Stimulated activated CD4-positive, alpha-beta T cell treated with anti-CD3 and anti-CD28 coated beads, Interleukin-1b, Interleukin-23, amount 100 ng/mL, for 4 hours (primary cell): Measurements from ENCODE around the gene DNAH10.

ENCODE experiments used
- DNase-seq, 2 donors: peaks; one replicate each; pipeline ENCODE4 v3.0.0-alpha.2; 2020; ENCODE audit warnings: low read depth in 2 of 2

DNAH10 gene

DNA sequence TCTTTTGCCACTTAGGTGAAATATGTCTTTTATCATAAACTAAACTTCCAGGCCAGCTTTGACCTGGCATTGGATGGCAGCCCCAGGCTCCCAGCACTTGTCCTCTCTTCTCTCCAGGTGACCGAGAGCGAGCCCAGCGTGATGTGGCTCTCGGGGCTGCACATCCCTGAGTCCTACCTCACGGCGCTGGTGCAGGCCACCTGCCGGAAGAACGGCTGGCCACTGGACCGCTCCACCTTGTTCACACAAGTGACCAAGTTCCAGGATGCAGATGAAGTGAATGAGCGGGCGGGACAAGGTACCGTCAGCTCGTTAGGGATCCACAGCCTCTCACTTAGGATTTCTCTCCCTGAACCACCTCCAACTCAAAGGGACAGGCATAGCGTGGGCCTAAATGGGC is 171.1 kb downstream of the DNAH10 start:
- DNase-seq: no peak

DNA sequence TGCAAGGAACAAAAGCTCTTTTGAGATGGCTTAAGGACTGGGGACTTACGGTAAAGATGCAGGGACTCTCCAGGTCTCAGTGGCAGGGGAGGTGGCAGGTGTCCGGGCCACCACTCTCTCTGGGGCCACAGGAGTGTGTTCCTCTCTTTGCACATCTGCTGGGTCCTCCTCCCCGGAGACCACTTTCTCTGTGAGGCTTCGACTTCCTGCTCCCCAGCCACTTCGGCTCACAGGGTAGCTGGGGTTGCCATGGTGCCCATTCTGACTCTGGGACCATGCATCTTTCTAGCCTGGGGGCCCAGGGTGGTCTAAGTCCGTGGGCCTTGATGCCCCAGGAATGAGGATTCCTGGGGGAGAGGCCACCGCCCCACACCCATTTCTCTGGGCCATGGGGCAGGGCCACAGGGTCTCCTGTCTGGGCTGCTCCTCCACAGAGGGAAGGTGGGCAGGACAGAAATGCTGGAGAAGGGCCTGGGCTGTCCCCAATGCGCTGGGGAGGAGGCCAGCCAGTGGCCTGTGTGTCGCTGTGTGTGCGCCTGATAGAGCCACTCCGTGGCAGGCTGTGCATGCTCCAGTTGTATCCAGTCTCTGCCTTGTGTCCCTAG is 172.0 kb downstream of the DNAH10 start:
- DNase-seq: no peak

DNA sequence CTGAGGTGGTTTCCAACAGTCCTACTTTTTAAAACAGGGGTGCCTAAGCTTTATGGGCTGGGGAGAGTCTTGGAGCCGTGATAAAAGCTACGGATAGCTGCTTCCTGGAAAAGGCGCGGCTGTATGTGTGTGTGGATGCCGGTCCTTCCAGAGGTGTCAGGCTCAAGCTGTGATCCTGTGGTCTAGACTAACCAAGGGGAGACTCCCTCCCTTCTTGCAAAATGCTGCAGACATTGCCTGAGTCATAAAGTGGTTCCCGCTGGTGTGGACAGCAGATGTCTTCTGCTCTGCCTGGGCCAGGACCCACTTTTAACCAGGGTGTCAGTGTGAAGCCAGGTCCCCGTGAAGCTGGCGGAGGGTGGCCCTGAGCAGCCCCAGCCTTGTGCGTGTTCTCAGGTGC is 172.7 kb downstream of the DNAH10 start:
- no peak for DNase-seq

DNA sequence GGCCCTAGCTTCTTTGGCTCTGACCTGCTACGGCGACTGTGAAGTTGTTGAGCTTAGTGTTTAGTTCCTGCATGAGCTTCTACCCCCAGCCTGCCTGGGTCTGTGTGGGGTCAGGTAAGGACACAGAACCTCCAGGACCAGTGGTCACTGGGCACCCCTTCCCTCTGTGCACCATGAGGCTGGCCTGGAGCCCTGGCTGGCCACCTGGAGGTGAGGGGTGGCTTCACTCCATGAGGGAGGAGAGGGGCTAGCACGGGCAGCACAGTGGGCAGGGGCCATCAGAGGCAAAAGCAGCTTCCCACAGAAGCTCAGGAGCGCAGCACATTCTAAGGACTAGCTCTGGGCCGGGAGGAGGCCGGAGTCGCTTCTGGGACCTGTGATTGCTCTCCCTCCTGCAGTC is 173.9 kb downstream of the DNAH10 start:
- DNase-seq: no peak

DNA sequence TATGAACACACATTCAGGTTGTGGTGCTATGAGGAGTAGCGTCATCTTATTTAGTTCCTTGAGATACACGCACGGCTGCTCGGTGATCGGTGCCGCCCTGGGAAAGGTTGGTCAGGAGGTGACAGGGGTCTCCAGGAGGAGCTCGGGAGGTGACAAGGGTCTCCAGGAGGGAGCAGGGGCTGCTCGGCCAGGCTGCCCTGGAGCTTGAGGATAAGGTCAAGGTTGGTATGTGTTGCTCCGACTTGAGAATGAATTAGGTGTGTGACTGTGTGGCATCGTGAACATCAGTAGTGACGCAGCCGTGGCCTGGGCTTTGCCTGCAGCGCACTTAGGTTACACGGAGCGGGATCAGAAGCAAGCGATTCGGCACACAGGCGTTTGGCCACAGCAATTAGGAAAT is 174.4 kb downstream of the DNAH10 start:
- no peak for DNase-seq

DNA sequence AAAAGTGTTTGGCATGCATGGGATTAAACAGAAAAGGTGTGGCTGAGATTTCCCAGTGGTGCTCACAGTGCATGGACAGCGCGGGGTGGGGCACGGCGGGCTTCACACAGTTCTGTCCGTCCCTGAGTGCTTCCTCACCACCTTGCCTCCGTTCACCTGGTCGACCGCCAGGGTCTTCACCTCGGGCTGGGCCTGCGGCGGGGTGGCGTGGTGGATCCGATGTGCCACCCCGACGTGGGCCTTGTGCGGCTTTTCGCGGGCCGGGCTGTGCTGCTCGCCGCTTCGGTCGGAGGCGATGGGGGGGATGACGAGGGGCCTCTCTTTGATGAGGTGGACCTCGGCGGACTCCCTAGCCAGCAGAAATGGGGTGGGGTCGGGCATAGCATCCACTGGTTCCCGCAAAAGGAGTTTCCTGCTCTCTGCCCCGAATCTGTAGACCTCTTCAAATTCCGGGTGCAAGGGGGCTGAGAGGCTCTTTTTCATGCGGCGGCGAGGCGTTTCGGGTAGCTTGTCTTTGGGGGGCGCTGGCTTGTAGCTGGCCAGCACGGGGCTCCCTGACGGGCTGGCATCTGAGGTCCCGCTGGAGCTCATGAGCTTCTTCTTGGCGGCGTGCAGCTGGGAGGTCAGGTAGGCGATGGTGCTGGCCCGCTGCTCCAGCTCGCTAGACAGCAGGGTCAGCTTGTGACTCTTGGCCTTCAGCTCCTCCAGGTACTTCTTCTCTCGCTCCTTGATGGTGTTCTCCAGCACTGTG is 175.0 kb downstream of the DNAH10 start:
- DNase-seq: no peak

DNA sequence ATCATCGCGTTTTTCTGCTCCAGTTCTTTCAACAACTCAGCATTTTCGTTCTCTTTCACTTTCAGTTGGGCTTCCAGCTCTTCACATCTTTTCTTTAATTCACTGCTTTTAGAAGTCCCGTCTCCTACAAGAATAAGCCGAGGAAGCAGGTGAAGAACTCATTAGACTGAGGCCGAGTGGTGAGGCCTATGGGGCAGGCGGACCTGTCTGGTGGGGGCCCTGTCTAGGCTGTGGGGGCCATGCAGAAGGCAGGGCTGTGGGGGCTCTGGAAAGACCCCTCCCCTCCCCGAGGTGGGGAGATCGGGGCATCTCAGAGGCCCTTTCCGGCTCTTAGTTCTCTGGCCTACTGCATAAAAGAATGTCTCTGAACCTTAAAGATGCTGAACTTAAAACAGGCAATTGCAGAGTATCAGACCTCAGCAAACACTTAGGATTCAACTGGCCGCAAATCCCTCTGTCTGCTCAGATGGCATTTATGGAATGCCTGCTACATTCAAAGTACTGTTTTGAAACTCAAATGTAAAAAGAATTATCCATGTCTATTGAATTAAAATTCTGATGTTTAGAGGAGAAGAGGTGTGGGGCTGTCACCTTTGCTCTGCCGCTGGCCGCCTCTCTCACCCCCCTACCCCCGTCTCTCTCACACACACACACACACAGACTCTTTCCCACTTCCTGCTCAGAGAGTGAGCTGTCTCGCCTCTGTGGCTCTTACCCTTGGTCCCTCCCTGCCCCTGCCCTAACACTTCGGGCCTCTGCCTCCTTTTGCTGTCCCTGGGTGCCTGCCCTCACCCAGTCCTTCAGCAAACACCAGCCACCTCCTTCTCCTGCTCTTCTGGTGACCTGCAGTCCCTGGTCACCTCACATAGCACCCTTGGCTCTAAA is 175.8 kb downstream of the DNAH10 start:
- peak in 1 of 2 donors; percentile 25 for DNase-seq

DNA sequence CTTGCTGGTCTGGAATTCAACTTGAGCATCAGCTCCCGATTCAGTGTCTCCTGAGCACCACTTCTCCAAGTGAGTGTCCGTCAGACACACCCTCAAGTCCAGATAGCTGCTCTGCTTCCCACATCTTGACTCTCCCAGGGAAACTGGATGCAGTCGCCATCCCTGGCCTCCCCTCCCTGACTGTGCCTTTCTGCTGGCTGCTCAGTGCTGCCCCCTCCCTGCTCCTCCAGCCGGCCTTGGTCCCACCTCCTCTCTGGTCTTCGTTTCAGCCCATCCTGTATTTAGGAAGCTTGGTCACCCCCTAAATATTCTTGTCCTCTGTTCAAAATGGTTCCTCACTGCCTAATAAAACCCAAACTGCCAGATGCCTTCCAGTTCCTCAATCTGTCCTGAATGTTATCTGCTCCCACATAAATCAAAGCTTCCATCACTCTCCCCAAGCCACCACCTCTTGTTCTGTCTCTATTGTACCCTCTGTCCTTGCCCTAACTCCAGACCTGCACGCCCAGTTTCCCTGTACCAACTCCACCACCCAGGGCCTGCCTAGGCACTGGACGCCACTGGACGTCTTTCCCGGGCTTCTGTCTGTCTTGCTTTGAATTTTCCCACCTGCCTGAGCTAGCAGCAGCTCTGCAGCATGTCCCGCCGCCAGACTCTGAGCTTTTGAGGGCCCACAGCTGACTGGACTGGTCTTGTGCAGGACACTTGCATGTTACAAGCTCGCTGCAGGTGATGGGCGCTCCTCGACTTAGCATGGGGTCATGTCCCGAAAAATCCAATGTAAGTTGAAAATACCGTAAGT is 176.8 kb downstream of the DNAH10 start:
- DNase-seq: no peak

DNA sequence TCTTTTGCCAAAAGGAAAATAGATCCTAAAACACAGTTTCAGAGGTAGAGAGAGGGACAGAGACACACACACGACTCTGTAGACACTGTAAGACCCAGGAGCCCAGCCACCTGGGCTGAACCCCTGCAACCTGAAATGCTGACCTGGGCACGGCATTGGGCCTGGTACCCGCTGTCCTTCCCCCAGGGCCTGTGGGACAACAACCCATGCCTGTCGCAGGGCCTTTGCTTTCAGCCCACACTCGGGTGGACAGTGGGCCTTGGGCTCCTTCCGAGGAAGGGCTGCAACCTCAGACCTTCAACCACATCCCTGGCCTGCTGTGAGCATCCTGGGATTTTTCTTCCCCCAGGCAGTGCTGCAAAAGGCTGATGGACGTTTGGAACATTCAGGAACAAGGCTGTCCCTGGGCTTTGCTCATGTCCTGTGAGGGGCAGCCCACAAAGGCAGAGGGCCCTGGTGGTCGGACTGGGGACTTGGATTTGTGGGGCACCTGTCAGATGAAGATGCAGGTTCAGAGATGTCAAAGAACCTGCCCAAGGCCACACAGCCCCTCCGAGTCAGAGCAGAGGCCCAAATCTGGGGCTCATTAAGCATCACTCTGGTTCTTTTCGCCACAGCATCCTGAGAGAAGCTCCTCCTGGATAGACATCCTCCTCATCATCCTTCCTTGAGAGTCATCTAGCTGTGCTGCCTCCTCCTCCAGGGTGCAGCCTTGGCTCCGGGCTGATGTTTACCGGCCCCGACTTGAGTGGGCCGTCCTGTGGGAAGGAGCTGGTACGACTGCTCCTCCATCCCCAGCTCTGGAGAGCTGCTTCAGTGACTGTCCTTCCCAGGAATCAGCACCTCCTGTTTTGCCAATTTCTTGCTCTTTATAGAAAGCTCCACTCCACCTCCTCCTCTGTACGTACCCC is 177.9 kb downstream of the DNAH10 start:
- no peak for DNase-seq

DNA sequence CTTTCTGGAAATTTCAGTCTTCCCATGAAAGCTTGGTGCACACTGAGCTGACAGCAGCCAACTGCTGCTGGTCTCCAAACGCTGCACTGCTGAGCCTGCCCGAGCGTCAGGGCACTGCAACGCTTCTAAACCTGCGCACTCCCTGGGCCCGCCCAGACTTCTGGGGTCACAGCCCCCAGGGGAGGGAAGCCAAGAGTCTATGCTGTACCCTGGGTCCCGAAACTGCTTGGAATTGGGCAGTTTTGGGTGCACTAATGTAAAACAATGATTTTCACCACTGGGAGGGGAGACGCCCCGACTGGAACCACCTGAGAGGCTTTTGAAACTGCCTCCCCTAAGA is 178.5 kb downstream of the DNAH10 start:
- no peak for DNase-seq

DNA sequence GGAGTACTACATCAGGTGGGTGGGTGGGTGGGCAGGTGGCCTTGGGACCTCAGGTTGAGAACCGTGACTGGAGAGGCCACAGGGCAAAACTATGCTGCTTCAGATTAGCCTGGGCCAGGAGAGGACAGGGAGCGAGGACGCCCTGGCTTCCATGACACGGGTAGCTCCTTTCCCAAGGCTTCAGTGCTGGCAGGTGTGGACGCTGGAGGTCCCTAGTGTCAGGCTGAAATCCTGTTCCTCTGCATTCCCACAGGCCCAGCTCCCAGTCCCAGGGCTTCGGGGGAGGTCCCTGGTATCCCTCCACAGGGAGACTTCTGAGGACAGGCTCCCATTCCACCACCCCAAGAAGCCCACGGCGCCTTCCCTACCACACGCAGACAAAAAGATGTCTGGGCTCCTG is 178.9 kb downstream of the DNAH10 start:
- DNase-seq: no peak

DNA sequence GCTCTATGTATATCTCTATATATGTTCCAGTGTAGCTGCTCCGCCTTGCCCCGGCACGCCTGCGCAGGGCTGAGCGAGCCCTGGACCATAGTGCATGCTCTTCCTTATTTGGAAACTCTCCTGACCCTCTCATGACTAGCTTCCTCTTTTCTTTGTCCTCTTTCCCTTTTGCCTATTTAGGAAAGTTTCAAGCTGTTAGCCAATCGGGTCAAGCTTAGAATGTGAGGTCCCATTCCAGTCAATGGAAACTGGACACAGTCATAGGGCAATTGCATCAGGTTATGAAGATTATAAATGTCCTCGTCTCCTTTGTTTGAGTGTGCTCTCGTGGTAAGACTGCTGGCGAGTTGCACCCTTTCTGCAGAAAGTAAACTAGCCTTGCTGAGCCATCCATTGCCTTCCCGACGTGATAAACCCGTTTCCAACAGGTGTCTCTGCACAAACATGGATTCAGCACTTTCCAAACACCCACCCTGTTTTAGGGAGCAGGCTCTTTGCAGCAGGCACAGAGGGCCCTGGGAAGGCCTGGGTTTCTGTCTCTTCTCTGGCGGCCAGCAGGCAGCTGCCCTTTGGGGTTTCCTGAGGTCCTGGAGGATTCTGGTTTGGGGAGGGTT is 179.6 kb downstream of the DNAH10 start:
- DNase-seq: no peak

DNA sequence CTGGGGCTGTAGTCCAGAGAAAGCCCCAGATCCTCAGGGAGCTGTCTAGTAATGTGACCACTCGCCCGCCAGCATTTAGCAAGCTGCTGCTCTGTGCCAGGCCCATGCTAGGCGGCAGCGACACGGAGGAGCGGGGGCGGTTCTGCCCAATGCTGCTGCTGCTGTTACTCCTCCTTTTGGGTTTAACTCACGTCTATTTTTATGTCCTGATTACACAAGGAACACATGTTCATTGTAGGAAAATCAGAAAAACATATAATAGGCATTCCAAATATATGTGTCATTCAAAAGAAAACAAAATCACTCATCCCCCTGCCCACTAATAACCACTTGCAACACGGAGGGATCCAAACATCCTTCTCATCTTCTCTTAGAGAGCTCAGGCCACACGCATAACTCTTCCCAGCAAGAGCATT is 180.1 kb downstream of the DNAH10 start:
- DNase-seq: no peak

DNA sequence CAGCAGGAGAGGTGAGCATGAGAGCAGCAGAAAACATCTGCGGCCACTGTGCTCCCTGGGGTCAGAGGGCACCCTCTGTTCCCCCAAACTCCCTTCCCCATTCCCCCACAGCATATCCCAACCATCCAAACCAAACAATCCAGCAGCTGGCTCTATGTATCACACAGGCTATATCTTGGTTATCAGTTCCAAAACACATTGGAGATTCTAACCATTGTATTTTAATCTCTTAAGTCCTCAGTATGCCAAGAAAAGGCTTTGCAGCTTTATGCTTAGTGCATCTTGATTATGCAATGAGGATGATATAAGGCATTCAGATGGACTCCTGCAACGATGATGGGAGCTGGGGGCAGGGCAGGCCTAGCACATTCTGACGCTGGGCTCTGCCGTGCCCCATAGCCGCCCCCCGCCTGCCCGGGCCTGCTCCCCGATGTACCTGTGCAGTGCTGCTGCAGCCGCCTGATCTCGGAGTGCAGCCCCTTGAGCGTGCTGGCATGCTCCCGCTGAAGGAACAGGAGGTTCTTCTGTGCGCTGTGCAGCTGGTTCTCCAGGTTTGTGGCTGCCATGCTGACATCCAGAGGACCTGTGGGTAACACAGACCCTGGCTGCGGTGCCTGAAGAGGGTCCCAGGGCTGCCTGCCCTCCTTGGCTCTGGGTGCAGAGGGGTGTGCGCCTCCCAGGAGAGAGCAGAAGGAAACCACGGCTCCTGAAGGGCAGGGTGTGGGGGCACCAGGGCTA is 181.0 kb downstream of the DNAH10 start:
- DNase-seq: no peak

DNA sequence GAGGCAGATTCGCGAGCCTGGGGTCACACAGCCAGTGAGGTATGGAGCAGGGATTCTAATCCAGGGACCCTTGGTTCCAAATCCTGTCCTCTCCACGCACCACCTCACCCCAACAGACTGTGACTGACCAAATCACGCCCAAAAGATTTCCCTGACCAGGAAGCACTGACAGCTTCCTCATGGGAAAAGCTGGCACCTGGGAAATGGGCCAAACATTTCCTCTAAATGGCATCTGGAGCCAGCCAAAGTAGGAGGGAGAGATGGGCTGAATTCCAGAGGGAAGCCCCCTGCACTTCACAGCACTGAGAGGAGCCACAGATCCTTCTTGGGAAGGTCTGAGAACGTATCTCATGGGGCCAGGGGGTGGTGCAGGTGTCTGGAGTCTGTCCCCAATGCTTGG is 181.7 kb downstream of the DNAH10 start:
- no peak for DNase-seq

DNA sequence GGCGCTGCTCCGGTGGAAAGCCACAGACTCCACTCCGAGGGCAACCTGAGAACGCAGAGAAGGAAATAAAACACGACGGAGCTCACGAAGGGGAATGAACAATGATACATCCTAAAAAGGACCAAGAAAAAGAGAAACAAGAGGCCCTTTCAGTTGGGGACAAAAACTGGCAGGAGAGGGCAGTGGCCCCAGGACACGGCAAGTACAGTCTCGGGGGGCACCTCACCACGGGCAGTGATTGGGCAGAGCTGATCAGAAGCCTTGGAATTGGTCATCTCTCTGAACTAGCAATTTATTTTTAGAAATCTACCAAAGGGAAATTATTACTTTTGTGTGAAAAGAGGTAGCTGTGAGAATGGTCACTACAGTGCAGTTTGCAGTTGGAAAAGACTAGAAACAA is 182.6 kb downstream of the DNAH10 start:
- no peak for DNase-seq

DNA sequence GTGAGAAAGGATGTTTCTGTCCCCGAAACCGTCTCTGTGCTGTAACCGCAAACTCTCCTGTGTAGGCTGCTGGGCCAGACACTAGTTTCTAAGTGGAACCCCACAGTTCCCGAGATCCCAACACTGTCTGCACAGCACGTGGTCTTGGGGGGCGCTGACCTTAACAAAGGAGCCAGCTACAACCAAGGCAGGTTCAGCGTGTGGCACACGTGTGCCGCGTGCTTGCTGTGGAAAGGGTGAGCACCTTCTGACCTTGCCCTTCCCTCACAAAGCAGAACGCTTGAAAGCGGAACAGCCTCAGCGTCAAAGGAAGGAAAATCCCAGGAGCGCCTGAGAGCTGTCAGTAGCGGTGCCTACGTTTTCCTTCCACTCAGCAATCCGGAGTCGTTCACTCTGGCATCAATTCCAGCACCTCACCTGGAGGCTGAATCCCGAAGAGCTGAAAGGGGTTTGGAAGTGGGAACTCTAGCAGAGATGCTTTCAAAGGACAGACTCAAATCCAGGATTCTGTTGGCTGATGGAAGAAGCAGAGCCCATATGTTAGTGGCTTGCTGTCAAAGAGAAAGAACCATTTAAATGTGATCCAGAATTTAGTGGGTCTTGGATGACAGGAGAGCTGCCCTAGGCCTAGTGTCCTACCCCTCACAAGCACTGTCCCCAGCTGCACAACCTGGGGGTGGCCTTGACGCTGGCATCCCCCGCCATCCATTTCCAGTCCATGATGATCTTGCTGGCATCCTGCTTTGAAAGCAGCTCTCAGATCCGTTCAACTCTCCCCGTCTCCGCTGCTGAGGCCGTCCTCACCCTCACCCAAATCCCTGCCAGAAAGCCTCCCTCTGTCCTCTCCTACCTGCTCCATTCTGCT is 183.4 kb downstream of the DNAH10 start:
- DNase-seq: no peak

DNA sequence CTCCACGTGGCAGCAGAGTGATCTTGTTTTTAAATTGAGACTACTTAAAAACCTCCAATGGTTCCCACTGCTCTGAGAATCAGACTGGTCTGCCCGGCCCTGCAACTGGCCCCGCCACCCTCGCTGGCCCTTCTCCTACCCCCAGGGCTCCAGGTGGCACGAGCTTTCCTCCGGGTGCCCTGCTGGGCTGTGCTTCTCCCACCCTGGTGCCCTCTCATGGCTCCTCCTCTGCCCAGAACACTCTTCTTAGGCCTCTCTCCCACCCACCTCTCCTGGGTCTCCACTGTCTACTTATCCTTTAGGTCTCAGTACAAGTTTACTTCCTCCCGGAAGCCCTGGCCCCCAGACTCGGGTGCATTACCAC is 184.0 kb downstream of the DNAH10 start:
- DNase-seq: no peak
